Activated T-helper 2 cell treated with anti-CD3 and anti-CD28 coated beads, Interferon-gamma antibody, Interleukin-2, Interleukin-4, amounts not matched to agents 10 μg/mL and 5 μg/mL and 100 μg/mL, durations not matched to agents 14 hours and 24 hours and 36 hours (primary cell): Measurements from ENCODE around the gene EMILIN2. TPM values are rescaled to one million over a fixed set of nuclear protein-coding genes. Genes with fewer than 3 reads are reported as not detected.

ENCODE experiments used
- DNase-seq: peaks from one replicate; pipeline ENCODE4 v3.0.0; 2021; ENCODE audit warnings: low spot score
- H3K27ac Mint-ChIP-seq: one replicate; pipeline ENCODE4 v1.8.0; 2021; ENCODE audit warnings: mixed read lengths
- H3K27me3 Mint-ChIP-seq: one replicate; pipeline ENCODE4 v1.8.0; 2021; ENCODE audit warnings: low read depth, mixed read lengths
- H3K36me3 Mint-ChIP-seq: one replicate; pipeline ENCODE4 v1.8.0; 2021; ENCODE audit warnings: low read depth, mixed read lengths
- H3K4me1 Mint-ChIP-seq: one replicate; pipeline ENCODE4 v1.8.0; 2021; ENCODE audit warnings: low read depth, mixed read lengths
- H3K4me3 Mint-ChIP-seq: one replicate; pipeline ENCODE4 v1.8.0; 2021; ENCODE audit warnings: low read depth, mild to moderate bottlenecking, moderate library complexity, mixed read lengths
- H3K9me3 Mint-ChIP-seq: one replicate; pipeline ENCODE4 v1.8.0; 2021; ENCODE audit warnings: mixed read lengths
- intact Hi-C: fragments of 100-400 bp; cut with micrococcal nuclease; formaldehyde crosslinking; loops from one replicate; pipeline ENCODE4 v1.15.1; 2023
- total RNA-seq: library from RNA; stranded (reverse); gene quantifications from 2 replicates; pipeline ENCODE4 v1.2.3, GENCODE V29; 2022

EMILIN2 gene
- total RNA-seq, 1 donor from 2014 or later, result 53.4 TPM

GRCh38 chr18:2883076-2883735, 36.4 kb downstream of the EMILIN2 start:
- intact Hi-C loops, result loop anchor here (2.0 kb wide), 1 partner anchor 32 kb away; no protein-coding TSS in a partner anchor
- Mint-ChIP-seq H3K4me1 (peaks cover 35% of the 10 kb centered on the region), H3K27ac (peak overlapping the region; percentile 89), H3K27me3 (no peaks in the 10 kb centered on the region), H3K36me3 (peaks cover 42% of the 10 kb centered on the region), H3K4me3 (peak overlapping the region; percentile 43), H3K9me3 (peaks cover 21% of the 10 kb centered on the region)
- DNase-seq, result peak; percentile 54

GRCh38 chr18:2884706-2885285, 38.0 kb downstream of the EMILIN2 start:
- H3K9me3 Mint-ChIP-seq, result peaks cover 25% of the 10 kb centered on the region
- H3K4me1 Mint-ChIP-seq, result peaks cover 38% of the 10 kb centered on the region

GRCh38 chr18:2887470-2887869, 40.7 kb downstream of the EMILIN2 start:
- intact Hi-C loops, result no loop called here
- H3K27me3 Mint-ChIP-seq, result no peaks in the 10 kb centered on the region
- H3K4me3 Mint-ChIP-seq, result no peak overlapping the region
- H3K9me3 Mint-ChIP-seq, result peaks cover 25% of the 10 kb centered on the region
- H3K27ac Mint-ChIP-seq, result no peak overlapping the region
- no peak for DNase-seq
- H3K36me3 Mint-ChIP-seq, result peaks cover 73% of the 10 kb centered on the region
- H3K4me1 Mint-ChIP-seq, result peaks cover 50% of the 10 kb centered on the region

More at GRCh38 chr18:2884706-2885285, 38.0 kb downstream of the EMILIN2 start:
- no peak overlapping the region for H3K4me3 Mint-ChIP-seq
- no peak overlapping the region for H3K27ac Mint-ChIP-seq
- H3K36me3 Mint-ChIP-seq, result peaks cover 51% of the 10 kb centered on the region
- H3K27me3 Mint-ChIP-seq, result no peaks in the 10 kb centered on the region
- no peak for DNase-seq
- intact Hi-C loops, result no loop called here

- intact Hi-C loops, result no loop called here
- Mint-ChIP-seq H3K36me3 (peaks cover 82% of the 10 kb centered on the region), H3K4me3 (no peak overlapping the region), H3K27ac (peak overlapping the region; percentile 66), H3K27me3 (no peaks in the 10 kb centered on the region), H3K4me1 (peaks cover 47% of the 10 kb centered on the region), H3K9me3 (peaks cover 26% of the 10 kb centered on the region)
- peak; percentile 34 for DNase-seq
Observed at GRCh38 chr18:2889761-2890192, 43.0 kb downstream of the EMILIN2 start.

GRCh38 chr18:2890606-2891005, 43.8 kb downstream of the EMILIN2 start:
- Mint-ChIP-seq H3K27me3 (no peaks in the 10 kb centered on the region), H3K4me1 (peaks cover 42% of the 10 kb centered on the region), H3K27ac (peak overlapping the region; percentile 18), H3K4me3 (no peak overlapping the region), H3K9me3 (peaks cover 34% of the 10 kb centered on the region), H3K36me3 (peaks cover 82% of the 10 kb centered on the region)
- DNase-seq, result no peak
- intact Hi-C loops, result no loop called here

GRCh38 chr18:2891526-2892431, 45.0 kb downstream of the EMILIN2 start:
- Mint-ChIP-seq H3K36me3 (peaks cover 76% of the 10 kb centered on the region), H3K27me3 (no peaks in the 10 kb centered on the region), H3K4me1 (peaks cover 42% of the 10 kb centered on the region), H3K9me3 (peaks cover 24% of the 10 kb centered on the region), H3K27ac (peak overlapping the region; percentile 8), H3K4me3 (peak overlapping the region; percentile 67)
- DNase-seq, result no peak
- intact Hi-C loops, result no loop called here

- peaks cover 50% of the 10 kb centered on the region for H3K4me1 Mint-ChIP-seq
- no peak for DNase-seq
- intact Hi-C loops, result no loop called here
- peaks cover 15% of the 10 kb centered on the region for H3K9me3 Mint-ChIP-seq
- no peak overlapping the region for H3K4me3 Mint-ChIP-seq
- no peaks in the 10 kb centered on the region for H3K27me3 Mint-ChIP-seq
- H3K27ac Mint-ChIP-seq, result no peak overlapping the region
- H3K36me3 Mint-ChIP-seq, result peaks cover 71% of the 10 kb centered on the region
Observed at GRCh38 chr18:2893056-2893455, 46.2 kb downstream of the EMILIN2 start.

- H3K36me3 Mint-ChIP-seq, result peaks cover 67% of the 10 kb centered on the region
- H3K4me3 Mint-ChIP-seq, result no peak overlapping the region
- intact Hi-C loops, result no loop called here
- H3K4me1 Mint-ChIP-seq, result peaks cover 52% of the 10 kb centered on the region
- H3K9me3 Mint-ChIP-seq, result peaks cover 11% of the 10 kb centered on the region
- no peaks in the 10 kb centered on the region for H3K27me3 Mint-ChIP-seq
- no peak overlapping the region for H3K27ac Mint-ChIP-seq
- DNase-seq, result no peak
Observed at GRCh38 chr18:2893676-2894075, 46.9 kb downstream of the EMILIN2 start.

- Mint-ChIP-seq H3K4me1 (peaks cover 50% of the 10 kb centered on the region), H3K36me3 (peaks cover 65% of the 10 kb centered on the region), H3K27ac (no peak overlapping the region), H3K9me3 (peaks cover 11% of the 10 kb centered on the region), H3K27me3 (no peaks in the 10 kb centered on the region), H3K4me3 (no peak overlapping the region)
- intact Hi-C loops, result no loop called here
- no peak for DNase-seq
Observed at GRCh38 chr18:2894131-2894840, 47.5 kb downstream of the EMILIN2 start.

GRCh38 chr18:2894841-2895370, 48.1 kb downstream of the EMILIN2 start:
- no peaks in the 10 kb centered on the region for H3K27me3 Mint-ChIP-seq
- intact Hi-C loops, result no loop called here

GRCh38 chr18:2895391-2895790, 48.6 kb downstream of the EMILIN2 start:
- Mint-ChIP-seq H3K36me3 (peaks cover 55% of the 10 kb centered on the region), H3K27ac (no peak overlapping the region), H3K4me3 (no peak overlapping the region), H3K9me3 (peaks cover 9% of the 10 kb centered on the region), H3K4me1 (peaks cover 41% of the 10 kb centered on the region), H3K27me3 (no peaks in the 10 kb centered on the region)
- no peak for DNase-seq
- intact Hi-C loops, result no loop called here

More at GRCh38 chr18:2894841-2895370, 48.1 kb downstream of the EMILIN2 start:
- H3K27ac Mint-ChIP-seq, result no peak overlapping the region
- H3K4me3 Mint-ChIP-seq, result no peak overlapping the region
- H3K9me3 Mint-ChIP-seq, result peaks cover 9% of the 10 kb centered on the region
- no peak for DNase-seq
- H3K36me3 Mint-ChIP-seq, result peaks cover 60% of the 10 kb centered on the region
- H3K4me1 Mint-ChIP-seq, result peaks cover 46% of the 10 kb centered on the region

GRCh38 chr18:2896990-2897389, 50.2 kb downstream of the EMILIN2 start:
- DNase-seq, result no peak
- H3K9me3 Mint-ChIP-seq, result peaks cover 9% of the 10 kb centered on the region
- H3K4me1 Mint-ChIP-seq, result peaks cover 25% of the 10 kb centered on the region
- H3K36me3 Mint-ChIP-seq, result peaks cover 42% of the 10 kb centered on the region
- H3K27me3 Mint-ChIP-seq, result no peaks in the 10 kb centered on the region
- no peak overlapping the region for H3K27ac Mint-ChIP-seq
- intact Hi-C loops, result no loop called here
- no peak overlapping the region for H3K4me3 Mint-ChIP-seq
